COLO829 (cell line): ENCODE data around the gene COX6A2.
"Not testable (repeated sequence)": the region's sequence is repeated elsewhere in the genome, so short reads cannot be mapped to it uniquely, and the experiment has no call there.

Source experiments
- DNase-seq: peaks from one replicate; pipeline ENCODE4 v3.0.0; 2012; ENCODE audit warnings: low spot score

COX6A2 gene

GRCh38 chr16:31438414-31438813 is 10.3 kb upstream of the COX6A2 start:
- DNase-seq: no peak

GRCh38 chr16:31436221-31437045 is 8.3 kb upstream of the COX6A2 start:
- no peak for DNase-seq

DNA sequence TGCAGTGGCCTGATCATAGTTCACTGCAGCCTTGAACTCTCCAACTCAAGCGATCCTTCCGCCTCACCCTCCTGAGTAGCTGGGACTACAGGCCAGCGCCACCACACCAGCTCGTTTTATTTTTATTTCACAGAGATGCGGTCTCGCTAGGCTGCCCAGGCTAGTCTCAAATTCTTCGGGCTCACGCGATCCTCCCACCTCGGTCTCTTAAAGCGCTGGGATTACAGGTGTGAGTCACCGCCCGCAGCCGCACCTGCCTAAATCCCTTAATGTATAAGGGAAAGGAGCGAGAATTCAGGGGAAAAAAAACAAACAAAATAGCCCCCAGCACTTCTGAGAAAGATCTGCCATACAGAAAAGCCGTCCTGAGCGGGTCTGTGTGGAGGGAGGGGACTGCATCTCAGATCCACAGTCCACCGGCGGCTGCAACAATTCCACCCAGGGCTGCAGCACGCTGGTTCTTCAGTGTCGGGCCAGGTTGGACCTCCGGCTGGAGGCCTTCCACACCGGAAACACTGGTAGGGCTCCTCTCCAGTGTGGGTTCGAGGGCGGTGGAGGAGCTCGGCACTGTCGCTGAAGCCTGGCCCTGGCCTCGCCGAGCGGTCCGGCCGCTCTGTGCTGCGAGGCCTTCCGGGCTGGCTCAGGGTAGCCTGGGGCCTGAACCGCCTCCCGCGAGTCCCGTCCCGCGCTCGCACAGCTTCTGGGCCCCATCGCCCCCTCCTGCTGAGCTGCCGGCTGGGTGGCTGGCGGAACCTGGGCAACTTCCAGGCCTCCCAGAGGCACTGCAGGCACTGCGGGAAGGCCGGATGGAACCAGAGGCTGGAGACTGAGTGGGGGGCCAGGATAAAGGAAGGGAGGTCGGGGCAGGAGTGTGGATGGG is 7.4 kb upstream of the COX6A2 start:
- DNase-seq: no peak

DNA sequence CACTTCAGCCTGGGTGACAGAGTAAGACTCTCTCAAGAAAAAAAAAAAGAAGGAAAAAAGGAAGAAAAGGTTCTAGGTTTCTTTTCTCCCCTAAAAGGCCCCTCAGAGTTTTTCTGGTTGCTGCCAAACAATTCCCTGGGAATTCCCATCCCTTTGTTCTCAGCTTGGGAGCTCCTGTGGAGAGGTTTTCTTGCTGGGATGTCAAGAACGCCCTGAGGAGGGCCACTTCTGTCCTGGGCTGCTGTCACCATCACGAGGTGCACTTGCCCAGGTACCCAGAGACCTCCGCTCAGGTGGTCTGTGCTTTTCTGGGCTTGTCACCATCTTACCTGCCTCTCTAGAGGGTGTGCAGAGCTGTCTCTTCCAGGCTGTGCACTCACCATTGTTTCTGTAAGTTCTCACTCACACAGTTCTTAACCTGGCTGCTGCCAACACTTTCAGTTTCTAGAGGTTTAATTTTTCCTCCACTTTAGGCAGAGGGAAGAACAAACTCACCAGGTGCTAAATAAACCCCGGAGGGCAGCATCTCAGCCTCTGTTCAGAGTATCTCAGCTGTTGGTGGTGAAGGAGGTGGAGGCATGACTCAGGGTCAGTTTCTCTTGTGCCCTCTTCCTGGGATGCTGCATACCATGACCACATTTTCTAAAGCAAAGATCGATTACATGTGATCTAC is 2.4 kb upstream of the COX6A2 start:
- DNase-seq: no peak

GRCh38 chr16:31429796-31430195 is 1.6 kb upstream of the COX6A2 start:
- no peak for DNase-seq

GRCh38 chr16:31429314-31429713 is 1.2 kb upstream of the COX6A2 start:
- DNase-seq: no peak

- DNase-seq: no peak
Measured at GRCh38 chr16:31428638-31429247, 583 bp upstream of the COX6A2 start.

DNA sequence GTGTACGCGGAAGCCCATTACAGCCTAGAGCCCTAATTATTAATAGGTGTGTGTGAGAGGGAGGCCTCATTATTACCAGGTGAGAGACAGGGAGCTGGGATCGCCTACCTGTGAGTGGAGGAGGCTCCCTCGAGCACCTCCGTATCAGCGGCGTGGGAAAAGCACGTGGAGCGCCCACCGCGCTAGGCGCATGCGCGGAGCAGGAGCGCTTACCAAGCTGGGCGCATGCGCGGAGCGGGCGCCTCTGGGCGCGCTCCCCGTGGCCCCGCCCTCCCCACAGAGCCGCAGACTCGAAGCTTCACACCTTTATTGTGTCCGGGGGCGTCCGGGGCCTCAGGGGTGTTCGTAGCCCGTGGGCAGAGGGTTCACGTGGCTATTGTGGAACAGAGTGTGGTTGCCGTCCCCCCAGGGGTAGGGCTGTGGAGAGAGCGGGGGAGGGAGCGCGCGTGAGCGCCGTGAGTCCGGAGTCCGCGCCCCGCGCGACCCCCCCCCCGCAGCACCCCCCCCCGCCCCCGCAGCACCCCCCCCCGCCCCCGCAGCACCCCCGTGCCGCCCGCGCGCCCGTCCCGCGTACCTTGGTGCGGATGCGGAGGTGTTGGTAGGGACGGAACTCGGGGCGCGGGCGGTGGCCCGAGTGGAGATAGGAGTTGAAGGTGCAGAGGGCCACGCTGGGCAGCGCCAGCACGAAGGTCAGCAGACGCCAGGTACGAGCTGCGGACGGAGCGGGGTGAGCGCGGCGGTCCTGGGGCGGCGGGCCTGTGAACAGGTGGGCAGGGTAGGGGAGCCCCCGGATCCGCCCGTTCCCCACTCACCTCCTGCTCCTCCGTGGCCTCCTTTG is 500 bp downstream of the COX6A2 start:
- peak; percentile 83 for DNase-seq

GRCh38 chr16:31423801-31424200 is 4.4 kb downstream of the COX6A2 start:
- DNase-seq: no peak

GRCh38 chr16:31423241-31423640 is 4.9 kb downstream of the COX6A2 start:
- DNase-seq: no peak

- no peak for DNase-seq
Measured at GRCh38 chr16:31421587-31421986, 6.6 kb downstream of the COX6A2 start.

GRCh38 chr16:31420037-31420436 is 8.1 kb downstream of the COX6A2 start:
- no peak for DNase-seq

- no peak for DNase-seq
Measured at GRCh38 chr16:31417916-31418315, 10.2 kb downstream of the COX6A2 start.

- not testable (repeated sequence) for DNase-seq
Measured at GRCh38 chr16:31417036-31417435, 11.1 kb downstream of the COX6A2 start.

DNA sequence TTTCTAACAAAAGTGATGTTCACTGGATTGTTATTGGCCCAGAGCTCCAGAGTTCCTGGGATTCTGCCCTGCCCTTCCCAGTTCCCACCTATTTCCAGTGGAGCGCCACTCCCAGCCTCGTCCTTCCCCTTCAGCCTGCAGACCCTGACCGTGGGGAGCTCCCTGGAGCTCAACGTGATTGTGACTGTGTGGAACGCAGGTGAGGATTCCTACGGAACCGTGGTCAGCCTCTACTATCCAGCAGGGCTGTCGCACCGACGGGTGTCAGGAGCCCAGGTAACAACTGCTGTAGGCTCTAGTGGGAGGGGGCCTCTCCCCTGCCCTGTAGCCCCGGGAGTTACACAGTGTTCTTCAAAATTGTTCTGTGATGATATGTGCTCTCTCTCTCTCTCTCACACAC is 11.8 kb downstream of the COX6A2 start:
- DNase-seq: no peak

DNA sequence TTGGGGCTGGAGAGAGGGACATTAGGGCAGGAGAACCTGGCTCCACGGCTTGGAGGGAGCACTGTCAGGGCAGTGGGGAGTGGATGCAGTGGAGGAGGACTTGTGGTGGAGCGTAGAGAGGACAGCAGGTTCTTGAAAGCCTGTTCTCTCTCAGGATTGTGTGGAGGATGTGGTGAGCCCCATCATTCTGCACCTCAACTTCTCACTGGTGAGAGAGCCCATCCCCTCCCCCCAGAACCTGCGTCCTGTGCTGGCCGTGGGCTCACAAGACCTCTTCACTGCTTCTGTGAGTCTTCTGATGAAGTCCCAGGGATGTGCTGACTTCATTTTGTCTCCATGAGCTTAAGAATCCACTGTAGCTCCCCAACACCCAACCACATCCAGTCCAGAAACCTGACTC is 13.5 kb downstream of the COX6A2 start:
- DNase-seq: no peak

GRCh38 chr16:31413943-31414342 is 14.2 kb downstream of the COX6A2 start:
- DNase-seq: no peak

GRCh38 chr16:31413381-31413780 is 14.8 kb downstream of the COX6A2 start:
- DNase-seq: no peak

- DNase-seq: no peak
Measured at GRCh38 chr16:31412750-31413149, 15.4 kb downstream of the COX6A2 start.

DNA sequence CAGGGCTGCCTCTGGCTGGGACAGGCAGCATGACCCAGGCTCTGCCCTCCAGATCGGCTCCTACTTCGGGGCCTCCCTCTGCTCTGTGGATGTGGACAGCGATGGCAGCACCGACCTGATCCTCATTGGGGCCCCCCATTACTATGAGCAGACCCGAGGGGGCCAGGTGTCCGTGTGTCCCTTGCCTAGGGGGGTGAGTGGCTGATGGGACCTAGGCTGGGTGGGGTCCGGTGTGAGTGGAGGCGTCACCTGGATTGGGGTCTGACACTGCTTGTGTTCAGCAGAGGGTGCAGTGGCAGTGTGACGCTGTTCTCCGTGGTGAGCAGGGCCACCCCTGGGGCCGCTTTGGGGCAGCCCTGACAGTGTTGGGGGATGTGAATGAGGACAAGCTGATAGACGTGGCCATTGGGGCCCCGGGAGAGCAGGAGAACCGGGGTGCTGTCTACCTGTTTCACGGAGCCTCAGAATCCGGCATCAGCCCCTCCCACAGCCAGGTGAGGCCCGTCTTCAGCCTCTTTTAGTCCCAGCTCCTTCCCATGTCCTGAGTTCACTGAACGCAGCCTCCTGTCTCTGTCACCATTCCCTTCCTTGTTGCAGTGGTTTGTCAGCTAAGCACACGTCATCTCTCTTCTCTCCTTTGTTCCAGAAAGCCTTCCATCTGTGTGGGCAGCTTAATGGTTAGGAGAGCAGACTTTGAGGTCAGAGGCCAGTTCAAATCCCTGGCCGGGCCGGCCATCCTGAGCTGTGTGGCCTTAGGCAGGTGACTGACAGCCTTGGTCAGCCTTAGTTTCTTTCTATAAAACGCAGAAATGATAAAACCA is 16.9 kb downstream of the COX6A2 start:
- no peak for DNase-seq
